ENCODE data around the gene OTOP3.
"Not testable (repeated sequence)": the region's sequence is repeated elsewhere in the genome, so short reads cannot be mapped to it uniquely, and the experiment has no call there.

The OTOP3 gene

GRCh38 chr17:74935585-74936469 lies at the start of gene OTOP3:
OTOP3 (plus strand) TSS chr17:74935898; CDS start chr17:74935922, 24 bp downstream.
- peak in 1 of 10 donors; percentile 61 for DNase-seq
- intact Hi-C loops (cut with DNase I): no loop called here

- intact Hi-C loops (cut with DNase I): no loop called here
- peak in 1 of 10 donors; percentile 62 for DNase-seq
Observed at GRCh38 chr17:74888469-74888868, 47.2 kb upstream of the OTOP3 start.

GRCh38 chr17:74890554-74890953 lies 45.1 kb upstream of the OTOP3 start:
- DNase-seq: peak in 1 of 10 donors; percentile 69

GRCh38 chr17:74892013-74892841 lies 43.5 kb upstream of the OTOP3 start:
- peak in 2 of 10 donors; percentile 13 to 72 for DNase-seq

More at GRCh38 chr17:74890554-74890953, 45.1 kb upstream of the OTOP3 start:
- intact Hi-C loops (cut with DNase I): no loop called here

GRCh38 chr17:74892974-74893911 lies 42.5 kb upstream of the OTOP3 start, which contains the start of gene FADS6:
FADS6 (minus strand) TSS chr17:74893633; CDS start chr17:74893595, 38 bp downstream.
- intact Hi-C loops (cut with DNase I): no loop called here

More at GRCh38 chr17:74892013-74892841, 43.5 kb upstream of the OTOP3 start:
- intact Hi-C loops (cut with DNase I): no loop called here

GRCh38 chr17:74893936-74894671 lies 41.6 kb upstream of the OTOP3 start:
- peak in 1 of 10 donors; percentile 72 for DNase-seq
- intact Hi-C loops (cut with DNase I): no loop called here

More at GRCh38 chr17:74892974-74893911, 42.5 kb upstream of the OTOP3 start, which contains the start of gene FADS6:
- DNase-seq: peak in 5 of 10 donors; percentile 21 to 89 (median 27)

- peak in 1 of 10 donors; percentile 59 for DNase-seq
- intact Hi-C loops (cut with DNase I): no loop called here
Observed at GRCh38 chr17:74898376-74898946, 37.2 kb upstream of the OTOP3 start.

GRCh38 chr17:74900208-74900607 lies 35.5 kb upstream of the OTOP3 start:
- intact Hi-C loops (cut with DNase I): no loop called here

GRCh38 chr17:74901353-74902135 lies 34.2 kb upstream of the OTOP3 start:
- intact Hi-C loops (cut with DNase I): no loop called here
- DNase-seq: no peak

More at GRCh38 chr17:74900208-74900607, 35.5 kb upstream of the OTOP3 start:
- no peak for DNase-seq

- no peak for DNase-seq
- intact Hi-C loops (cut with DNase I): no loop called here
Observed at GRCh38 chr17:74903034-74903433, 32.7 kb upstream of the OTOP3 start.

- DNase-seq: peak in 1 of 10 donors; percentile 23
- intact Hi-C loops (cut with DNase I): no loop called here
Observed at GRCh38 chr17:74903671-74904070, 32.0 kb upstream of the OTOP3 start.

- DNase-seq: peak in 1 of 10 donors; percentile 40
- intact Hi-C loops (cut with DNase I): no loop called here
Observed at GRCh38 chr17:74904687-74905409, 30.9 kb upstream of the OTOP3 start.

GRCh38 chr17:74906214-74906793 lies 29.4 kb upstream of the OTOP3 start:
- peak in 1 of 10 donors; percentile 8 for DNase-seq
- intact Hi-C loops (cut with DNase I): not testable (repeated sequence)

GRCh38 chr17:74907012-74907411 lies 28.7 kb upstream of the OTOP3 start:
- DNase-seq: no peak
- intact Hi-C loops (cut with DNase I): no loop called here

- intact Hi-C loops (cut with DNase I): not testable (repeated sequence)
- peak in 1 of 10 donors; percentile 33 for DNase-seq
Observed at GRCh38 chr17:74909097-74909496, 26.6 kb upstream of the OTOP3 start.

GRCh38 chr17:74911423-74911822 lies 24.3 kb upstream of the OTOP3 start:
- DNase-seq; intact Hi-C loops (cut with DNase I): not testable (repeated sequence)

Measured in posterior cingulate gyrus (tissue), 11 donors.